Measurements from ENCODE around the gene MARCHF10.

- TF ChIP-seq CTCF (CRISPR knock-in tag; IDR thresholded peaks at IDR 0.05) (no peak), ZEB1 (IDR thresholded peaks at IDR 0.05; ENCODE audit: insufficient replicate concordance, low read depth) (no peak), ZBTB7B (CRISPR knock-in tag; IDR thresholded peaks at IDR 0.05) (no peak), ZNF839 (CRISPR knock-in tag; IDR thresholded peaks at IDR 0.05; ENCODE audit: borderline replicate concordance) (no peak), ZSCAN31 (CRISPR knock-in tag; IDR thresholded peaks at IDR 0.05; ENCODE audit: low read depth) (no peak), MAFK (conservative IDR thresholded peaks at IDR 0.05 in 1 of 2, IDR thresholded peaks at IDR 0.05 in 1 of 2; ENCODE audit: low read length in 2 of 2) (no peak), ZNF557 (CRISPR knock-in tag; IDR thresholded peaks at IDR 0.05) (no peak), ZNF550 (CRISPR knock-in tag; IDR thresholded peaks at IDR 0.05; ENCODE audit: borderline replicate concordance) (no peak)
- TF ChIP-seq, protein P1, sequence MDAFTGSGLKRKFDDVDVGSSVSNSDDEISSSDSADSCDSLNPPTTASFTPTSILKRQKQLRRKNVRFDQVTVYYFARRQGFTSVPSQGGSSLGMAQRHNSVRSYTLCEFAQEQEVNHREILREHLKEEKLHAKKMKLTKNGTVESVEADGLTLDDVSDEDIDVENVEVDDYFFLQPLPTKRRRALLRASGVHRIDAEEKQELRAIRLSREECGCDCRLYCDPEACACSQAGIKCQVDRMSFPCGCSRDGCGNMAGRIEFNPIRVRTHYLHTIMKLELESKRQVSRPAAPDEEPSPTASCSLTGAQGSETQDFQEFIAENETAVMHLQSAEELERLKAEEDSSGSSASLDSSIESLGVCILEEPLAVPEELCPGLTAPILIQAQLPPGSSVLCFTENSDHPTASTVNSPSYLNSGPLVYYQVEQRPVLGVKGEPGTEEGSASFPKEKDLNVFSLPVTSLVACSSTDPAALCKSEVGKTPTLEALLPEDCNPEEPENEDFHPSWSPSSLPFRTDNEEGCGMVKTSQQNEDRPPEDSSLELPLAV (CRISPR knock-in tag; conservative IDR thresholded peaks at IDR 0.05; ENCODE audit: low read depth), result no peak
Measured at GRCh38 chr17:62792447-62792800, 15.7 kb downstream of the MARCHF10 start.
